ENCODE measurements around the gene HACE1.

DNA sequence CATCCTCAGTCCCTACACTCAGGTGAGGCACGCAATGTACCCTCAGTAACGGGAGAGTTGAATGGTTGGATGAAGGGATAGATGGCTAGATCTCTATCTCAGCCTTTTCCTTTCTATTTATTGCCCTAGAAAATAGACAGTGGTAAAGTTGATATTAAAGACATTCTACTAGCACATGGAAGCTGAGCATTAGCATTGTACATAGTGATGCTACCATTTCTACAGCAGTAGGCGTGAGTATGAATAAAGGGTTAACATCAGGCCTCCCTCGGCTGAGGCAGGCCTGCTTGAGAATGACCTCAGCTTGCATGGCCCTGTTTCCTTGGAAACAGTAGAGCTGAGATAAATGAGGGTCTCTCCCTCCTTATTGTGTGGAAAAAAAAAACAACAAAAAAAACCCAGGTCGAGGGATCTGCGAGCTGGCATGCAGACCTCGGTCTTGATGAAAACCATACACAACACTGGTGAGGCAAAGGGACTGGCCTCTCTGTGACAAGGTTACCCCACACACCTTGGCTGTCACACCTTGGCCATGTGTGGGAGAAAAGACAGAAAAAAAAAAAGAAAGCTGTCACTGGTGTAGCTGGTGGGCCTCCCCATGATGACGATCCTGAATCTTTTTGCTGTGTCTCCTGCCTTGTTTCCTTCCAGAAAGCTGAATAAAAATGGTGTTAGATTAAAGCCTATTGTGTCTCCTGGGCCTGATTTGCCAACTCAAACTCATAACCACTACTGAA, 160.0 kb downstream of the HACE1 start:
- no peak for TF ChIP-seq CTCF (IDR thresholded peaks at IDR 0.05)
- TF ChIP-seq POLR2A (IDR thresholded peaks at IDR 0.05): no peak
